Dendritic cell treated with granulocyte-macrophage colony-stimulating factor and Interleukin-4, amounts not matched to agents 40 ng/mL and 50 ng/mL, for 4 days (primary cell): ENCODE data around the gene ENPP3.

Source experiments
- H3K27ac Mint-ChIP-seq: one replicate; pipeline ENCODE4 v1.8.0; 2022; ENCODE audit warnings: mild to moderate bottlenecking, mixed read lengths
- H3K27me3 Mint-ChIP-seq: one replicate; pipeline ENCODE4 v1.8.0; 2022; ENCODE audit warnings: mild to moderate bottlenecking, mixed read lengths
- H3K36me3 Mint-ChIP-seq: one replicate; pipeline ENCODE4 v1.8.0; 2022; ENCODE audit warnings: low read depth, mixed read lengths
- H3K4me1 Mint-ChIP-seq: one replicate; pipeline ENCODE4 v1.8.0; 2022; ENCODE audit warnings: low read depth, mixed read lengths
- H3K4me3 Mint-ChIP-seq: one replicate; pipeline ENCODE4 v1.8.0; 2022; ENCODE audit warnings: mild to moderate bottlenecking, moderate library complexity, mixed read lengths
- H3K9me3 Mint-ChIP-seq: one replicate; pipeline ENCODE4 v1.8.0; 2022; ENCODE audit warnings: mixed read lengths
- intact Hi-C: fragments of 100-400 bp; cut with micrococcal nuclease; formaldehyde crosslinking; loops from one replicate; pipeline ENCODE4 v1.15.0; 2022

Gene ENPP3

GRCh38 chr6:131724114-131724513 is 87.0 kb downstream of the ENPP3 start:
- no peaks in the 10 kb centered on the region for H3K36me3 Mint-ChIP-seq
- H3K9me3 Mint-ChIP-seq, result no peaks in the 10 kb centered on the region
- H3K4me3 Mint-ChIP-seq, result no peak overlapping the region
- no peaks in the 10 kb centered on the region for H3K4me1 Mint-ChIP-seq
- H3K27ac Mint-ChIP-seq, result no peak overlapping the region
- intact Hi-C loops, result no loop called here
- H3K27me3 Mint-ChIP-seq, result no peaks in the 10 kb centered on the region

DNA sequence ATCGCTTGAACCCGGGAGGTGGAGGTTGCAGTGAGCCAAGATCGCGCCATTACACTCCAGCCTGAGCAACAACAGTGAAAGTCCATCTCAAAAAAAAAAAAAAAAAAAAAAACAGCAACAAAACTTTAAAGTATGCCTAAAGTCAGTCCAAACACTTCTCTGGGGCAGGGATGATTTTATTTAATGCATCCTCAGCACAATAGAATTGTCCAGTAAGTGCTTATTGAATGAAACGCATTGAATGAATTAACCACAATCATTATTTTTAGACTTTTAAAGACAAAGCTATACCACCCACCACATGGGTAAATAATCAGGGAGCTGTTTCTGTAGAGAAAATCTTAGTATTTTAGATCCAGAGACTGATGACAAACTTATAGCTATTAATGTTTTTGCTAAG is 90.4 kb downstream of the ENPP3 start:
- Mint-ChIP-seq H3K4me1 (no peaks in the 10 kb centered on the region), H3K9me3 (no peaks in the 10 kb centered on the region), H3K27me3 (no peaks in the 10 kb centered on the region), H3K27ac (no peak overlapping the region), H3K4me3 (no peak overlapping the region), H3K36me3 (no peaks in the 10 kb centered on the region)
- intact Hi-C loops, result no loop called here

- H3K27me3 Mint-ChIP-seq, result no peaks in the 10 kb centered on the region
- H3K4me3 Mint-ChIP-seq, result no peak overlapping the region
- H3K36me3 Mint-ChIP-seq, result no peaks in the 10 kb centered on the region
- no peaks in the 10 kb centered on the region for H3K4me1 Mint-ChIP-seq
- intact Hi-C loops, result no loop called here
- H3K9me3 Mint-ChIP-seq, result no peaks in the 10 kb centered on the region
- H3K27ac Mint-ChIP-seq, result no peak overlapping the region
Measured at GRCh38 chr6:131727868-131728267, 90.8 kb downstream of the ENPP3 start.

DNA sequence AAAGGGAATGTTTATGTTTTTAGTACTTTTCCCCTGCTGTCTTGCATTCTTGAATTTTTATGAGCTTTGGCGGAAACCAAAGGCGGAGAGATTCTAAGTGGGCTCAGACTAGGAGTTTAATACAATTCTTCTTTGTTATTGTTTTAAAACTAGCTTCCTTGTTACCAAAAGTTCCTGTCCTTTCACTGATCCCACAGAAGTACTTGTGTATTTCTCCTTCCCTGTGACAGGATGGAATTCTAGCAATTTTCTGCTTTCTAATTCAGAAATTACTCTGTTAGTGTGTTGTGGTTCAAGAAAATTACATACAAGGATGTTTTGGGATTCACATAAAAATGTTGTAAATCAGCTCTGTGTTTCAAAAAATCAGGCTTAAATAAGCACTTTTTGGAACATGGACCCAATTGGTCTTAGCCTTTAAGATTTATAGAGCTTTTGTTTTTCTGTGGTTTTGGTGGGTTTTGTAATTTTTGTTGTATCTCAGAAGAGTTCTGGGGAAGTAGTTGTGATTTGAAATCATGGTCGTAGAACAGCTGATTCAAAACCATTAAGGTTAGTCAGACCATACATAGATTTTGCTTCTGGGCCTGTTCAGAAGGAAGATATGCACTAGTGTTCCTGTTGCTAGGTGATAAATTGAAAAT is 91.3 kb downstream of the ENPP3 start:
- no peak overlapping the region for H3K27ac Mint-ChIP-seq
- H3K27me3 Mint-ChIP-seq, result no peaks in the 10 kb centered on the region
- intact Hi-C loops, result no loop called here
- no peak overlapping the region for H3K4me3 Mint-ChIP-seq
- no peaks in the 10 kb centered on the region for H3K4me1 Mint-ChIP-seq
- H3K9me3 Mint-ChIP-seq, result no peaks in the 10 kb centered on the region
- H3K36me3 Mint-ChIP-seq, result no peaks in the 10 kb centered on the region

DNA sequence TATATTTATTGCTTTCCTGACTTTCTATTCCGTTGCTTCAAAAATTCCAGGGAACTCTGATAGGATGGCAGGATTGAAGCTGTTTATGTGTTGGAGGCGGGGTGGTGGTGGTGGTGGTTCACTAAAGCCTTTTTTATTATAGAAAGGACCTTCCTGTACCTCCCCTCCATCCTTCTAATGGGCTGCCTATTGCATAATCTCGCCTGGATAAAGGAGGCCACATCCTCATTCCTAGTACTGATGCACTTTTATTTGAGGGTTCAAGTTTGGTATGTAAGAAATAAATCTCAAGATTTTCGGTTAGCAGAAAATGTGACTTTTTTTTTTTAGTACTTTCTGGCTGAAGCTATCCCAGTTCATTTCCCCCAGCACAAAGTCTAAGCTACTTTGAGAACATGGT is 92.4 kb downstream of the ENPP3 start:
- no peak overlapping the region for H3K27ac Mint-ChIP-seq
- no peaks in the 10 kb centered on the region for H3K36me3 Mint-ChIP-seq
- no peaks in the 10 kb centered on the region for H3K9me3 Mint-ChIP-seq
- H3K4me1 Mint-ChIP-seq, result no peaks in the 10 kb centered on the region
- no peak overlapping the region for H3K4me3 Mint-ChIP-seq
- intact Hi-C loops, result no loop called here
- no peaks in the 10 kb centered on the region for H3K27me3 Mint-ChIP-seq

- no peak overlapping the region for H3K27ac Mint-ChIP-seq
- H3K27me3 Mint-ChIP-seq, result no peaks in the 10 kb centered on the region
- no peaks in the 10 kb centered on the region for H3K9me3 Mint-ChIP-seq
- intact Hi-C loops, result no loop called here
- no peak overlapping the region for H3K4me3 Mint-ChIP-seq
- no peaks in the 10 kb centered on the region for H3K36me3 Mint-ChIP-seq
- H3K4me1 Mint-ChIP-seq, result no peaks in the 10 kb centered on the region
Measured at GRCh38 chr6:131730264-131730663, 93.2 kb downstream of the ENPP3 start.

DNA sequence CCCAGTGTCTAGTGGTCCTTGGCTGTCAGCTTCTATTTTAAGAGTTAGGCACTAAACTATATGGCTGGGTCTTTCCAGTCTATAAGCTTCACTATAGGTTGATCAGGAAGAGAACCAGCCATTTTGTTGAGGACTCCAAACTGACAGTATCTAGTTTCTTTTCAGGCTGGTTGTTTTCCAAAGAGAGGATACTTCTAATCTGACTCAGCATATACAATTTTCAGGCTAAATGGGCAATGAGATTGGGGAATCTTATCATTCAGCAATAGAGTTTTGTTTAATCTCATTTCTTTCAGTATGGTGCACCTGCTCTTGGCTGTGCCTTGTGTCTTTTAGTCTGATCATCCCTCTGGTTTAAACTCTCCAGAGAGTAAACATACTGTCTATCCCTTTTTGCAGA is 94.1 kb downstream of the ENPP3 start:
- H3K4me1 Mint-ChIP-seq, result no peaks in the 10 kb centered on the region
- H3K27ac Mint-ChIP-seq, result no peak overlapping the region
- intact Hi-C loops, result no loop called here
- no peaks in the 10 kb centered on the region for H3K9me3 Mint-ChIP-seq
- H3K36me3 Mint-ChIP-seq, result no peaks in the 10 kb centered on the region
- H3K27me3 Mint-ChIP-seq, result peaks cover 3% of the 10 kb centered on the region
- H3K4me3 Mint-ChIP-seq, result no peak overlapping the region

DNA sequence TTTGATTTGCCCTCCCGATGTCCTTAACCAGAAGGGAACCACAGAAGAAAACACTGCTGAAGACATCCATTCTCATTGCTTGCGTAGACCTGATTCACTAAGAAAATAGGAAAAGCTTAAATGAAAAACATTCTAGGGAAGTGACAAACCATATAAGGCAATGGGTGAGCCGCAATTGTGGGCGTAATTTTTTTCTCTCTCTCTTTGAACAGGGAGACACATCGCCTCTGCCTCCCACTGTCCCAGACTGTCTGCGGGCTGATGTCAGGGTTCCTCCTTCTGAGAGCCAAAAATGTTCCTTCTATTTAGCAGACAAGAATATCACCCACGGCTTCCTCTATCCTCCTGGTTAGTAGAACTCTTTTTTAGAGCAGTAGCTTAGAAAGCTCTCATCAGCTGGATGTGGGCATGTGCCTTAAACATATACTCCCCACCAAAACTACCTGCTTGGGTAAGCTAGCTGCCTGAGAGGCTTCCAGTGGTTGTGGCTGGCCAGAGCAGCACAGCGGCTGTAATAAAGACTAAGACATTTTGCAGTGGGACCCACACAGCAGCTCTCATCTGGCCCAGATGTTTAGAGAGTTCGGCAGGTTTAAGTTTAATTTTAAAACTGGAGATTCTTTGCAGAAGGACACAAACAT is 96.4 kb downstream of the ENPP3 start:
- H3K27me3 Mint-ChIP-seq, result peaks cover 3% of the 10 kb centered on the region
- intact Hi-C loops, result no loop called here
- no peaks in the 10 kb centered on the region for H3K4me1 Mint-ChIP-seq
- H3K27ac Mint-ChIP-seq, result no peak overlapping the region
- H3K4me3 Mint-ChIP-seq, result no peak overlapping the region
- H3K9me3 Mint-ChIP-seq, result no peaks in the 10 kb centered on the region
- no peaks in the 10 kb centered on the region for H3K36me3 Mint-ChIP-seq

- intact Hi-C loops, result no loop called here
- peaks cover 3% of the 10 kb centered on the region for H3K27me3 Mint-ChIP-seq
- H3K27ac Mint-ChIP-seq, result no peak overlapping the region
- H3K9me3 Mint-ChIP-seq, result no peaks in the 10 kb centered on the region
- H3K36me3 Mint-ChIP-seq, result no peaks in the 10 kb centered on the region
- no peak overlapping the region for H3K4me3 Mint-ChIP-seq
- no peaks in the 10 kb centered on the region for H3K4me1 Mint-ChIP-seq
Measured at GRCh38 chr6:131736003-131736596, 99.0 kb downstream of the ENPP3 start.

- intact Hi-C loops, result no loop called here
- Mint-ChIP-seq H3K4me3 (no peak overlapping the region), H3K27ac (no peak overlapping the region), H3K27me3 (peaks cover 3% of the 10 kb centered on the region), H3K36me3 (no peaks in the 10 kb centered on the region), H3K4me1 (no peaks in the 10 kb centered on the region), H3K9me3 (no peaks in the 10 kb centered on the region)
Measured at GRCh38 chr6:131736811-131737210, 99.7 kb downstream of the ENPP3 start.

GRCh38 chr6:131739136-131739535 is 102.0 kb downstream of the ENPP3 start:
- no peaks in the 10 kb centered on the region for H3K4me1 Mint-ChIP-seq
- no peak overlapping the region for H3K4me3 Mint-ChIP-seq
- peaks cover 3% of the 10 kb centered on the region for H3K27me3 Mint-ChIP-seq
- H3K36me3 Mint-ChIP-seq, result no peaks in the 10 kb centered on the region
- no peaks in the 10 kb centered on the region for H3K9me3 Mint-ChIP-seq
- intact Hi-C loops, result no loop called here
- H3K27ac Mint-ChIP-seq, result no peak overlapping the region

- peaks cover 3% of the 10 kb centered on the region for H3K27me3 Mint-ChIP-seq
- H3K36me3 Mint-ChIP-seq, result no peaks in the 10 kb centered on the region
Measured at GRCh38 chr6:131740161-131740560, 103.1 kb downstream of the ENPP3 start.

DNA sequence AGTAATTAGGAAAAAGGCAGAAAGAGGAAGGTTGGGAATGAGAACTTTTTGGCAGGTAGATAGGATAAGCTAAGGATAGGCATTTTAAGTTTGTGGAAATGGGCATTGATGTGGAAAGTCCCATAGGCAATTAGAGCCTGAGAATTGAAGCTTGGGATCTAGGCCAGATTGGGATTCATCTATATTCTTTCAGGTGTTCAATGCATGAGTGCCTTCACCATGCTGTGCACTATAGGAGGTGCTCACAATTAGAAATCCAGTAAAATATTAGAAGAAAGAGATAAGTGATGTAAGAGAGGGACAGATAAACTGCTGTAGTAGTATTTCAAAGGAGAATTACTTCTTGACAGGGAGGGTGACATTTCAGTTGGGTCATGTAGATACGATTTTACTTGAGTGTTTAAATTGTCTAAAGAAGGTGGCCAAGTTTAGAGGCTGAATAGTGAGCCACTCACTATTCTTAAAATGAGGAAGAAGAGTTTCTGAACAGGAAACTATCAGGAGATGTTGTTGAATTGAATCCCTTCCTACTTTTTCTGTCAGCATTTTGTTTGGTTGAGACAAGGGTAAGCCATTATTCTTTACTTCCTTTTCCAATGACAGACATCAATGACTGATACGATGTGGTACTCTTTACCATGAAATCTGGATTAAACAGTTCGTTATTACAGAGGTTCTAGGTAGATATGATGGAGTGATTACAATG is 104.7 kb downstream of the ENPP3 start:
- Mint-ChIP-seq H3K27ac (no peak overlapping the region), H3K9me3 (no peaks in the 10 kb centered on the region), H3K27me3 (no peaks in the 10 kb centered on the region), H3K4me3 (no peak overlapping the region), H3K4me1 (no peaks in the 10 kb centered on the region), H3K36me3 (no peaks in the 10 kb centered on the region)
- intact Hi-C loops, result no loop called here

More at GRCh38 chr6:131740161-131740560, 103.1 kb downstream of the ENPP3 start:
- intact Hi-C loops, result no loop called here
- Mint-ChIP-seq H3K9me3 (no peaks in the 10 kb centered on the region), H3K4me1 (no peaks in the 10 kb centered on the region), H3K4me3 (no peak overlapping the region), H3K27ac (no peak overlapping the region)
